HG03060 (cell line): Measurements from ENCODE around the gene FAM135A.
"Not testable (repeated sequence)": the region's sequence is repeated elsewhere in the genome, so short reads cannot be mapped to it uniquely, and the experiment has no call there.

Source experiments
- ATAC-seq: cut with Tn5 transposase; IDR thresholded peaks from one replicate; pipeline ENCODE4 v1.9.1; 2021; ENCODE audit warnings: low read depth, moderate number of reproducible peaks; ENCODE audit not compliant: unreplicated experiment

The FAM135A gene

GRCh38 chr6:70453899-70454298 lies 40.6 kb downstream of the FAM135A start:
- not testable (repeated sequence) for ATAC-seq

DNA sequence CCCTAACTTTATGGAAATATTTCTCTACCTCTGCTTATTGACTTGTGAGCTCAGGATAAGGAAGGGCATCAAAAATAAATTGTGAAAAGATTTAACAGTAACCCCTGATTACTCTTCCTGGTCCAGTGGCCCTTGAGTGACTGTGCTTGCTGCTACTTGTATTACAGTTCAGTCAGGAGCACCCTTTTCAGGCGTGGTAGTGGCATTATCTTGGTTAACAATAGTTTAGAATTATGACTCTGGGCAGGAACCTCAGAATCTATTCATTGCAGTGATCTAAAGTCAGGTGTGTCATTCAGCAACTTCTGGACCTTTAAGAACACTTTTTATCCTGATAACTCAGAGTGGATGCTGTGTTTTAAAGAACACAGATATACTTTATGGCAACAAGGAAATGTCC lies 43.4 kb downstream of the FAM135A start:
- no peak for ATAC-seq

DNA sequence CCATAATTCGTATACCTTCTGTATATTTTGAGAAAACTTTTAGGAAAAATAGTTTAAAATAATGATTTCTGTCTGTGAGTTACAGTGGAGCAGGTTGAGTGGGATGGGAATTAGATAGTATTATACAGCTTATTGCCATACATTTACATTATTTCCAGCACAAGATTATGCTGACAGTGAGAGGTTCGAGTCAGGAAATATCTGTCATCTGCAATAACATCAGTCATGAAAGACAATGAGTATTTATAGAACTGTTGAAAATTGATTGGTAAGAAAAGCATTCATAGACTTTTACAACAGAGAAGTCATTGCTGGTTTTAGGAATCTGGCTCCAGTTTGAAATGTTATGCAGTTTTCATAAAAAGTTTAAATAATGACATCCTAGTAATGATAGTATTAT lies 45.9 kb downstream of the FAM135A start:
- no peak for ATAC-seq

DNA sequence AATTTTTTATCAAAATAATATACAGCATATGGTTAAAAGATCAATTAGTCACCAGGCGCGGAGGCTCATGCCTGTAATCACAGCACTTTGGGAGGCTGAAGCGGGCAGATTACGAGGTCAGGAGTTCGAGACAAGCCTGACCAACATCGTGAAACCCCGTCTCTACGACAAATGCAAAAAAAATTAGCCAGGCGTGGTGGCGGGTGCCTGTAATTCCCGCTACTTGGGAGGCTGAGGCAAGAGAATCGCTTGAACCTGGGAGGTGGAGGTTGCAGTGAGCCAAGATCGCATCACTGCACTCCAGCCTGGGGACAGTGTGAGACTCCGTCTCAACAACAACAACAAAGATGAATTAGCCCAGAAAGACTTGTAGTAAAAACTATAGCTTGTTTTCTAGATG lies 46.4 kb downstream of the FAM135A start:
- ATAC-seq: not testable (repeated sequence)

- no peak for ATAC-seq
Measured at GRCh38 chr6:70470016-70470415, 56.7 kb downstream of the FAM135A start.

DNA sequence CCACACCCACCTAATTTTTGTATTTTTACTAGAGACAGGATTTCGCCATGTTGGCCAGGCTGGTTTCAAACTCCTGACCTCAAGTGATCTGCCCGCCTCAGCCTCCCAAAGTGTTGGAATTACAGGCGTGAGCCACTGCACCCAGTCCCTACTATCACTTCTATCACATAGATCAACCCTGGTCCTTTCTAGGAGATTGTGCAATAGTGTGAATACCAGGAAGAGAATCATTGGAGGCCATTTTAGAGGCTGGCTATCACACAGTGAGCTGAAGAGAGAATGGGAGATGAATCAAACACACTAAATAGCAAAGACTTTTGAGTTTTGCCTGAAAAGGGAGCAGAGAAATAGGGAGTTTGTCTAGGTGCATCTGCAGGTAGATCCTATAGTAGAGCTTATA lies 57.2 kb downstream of the FAM135A start:
- not testable (repeated sequence) for ATAC-seq

DNA sequence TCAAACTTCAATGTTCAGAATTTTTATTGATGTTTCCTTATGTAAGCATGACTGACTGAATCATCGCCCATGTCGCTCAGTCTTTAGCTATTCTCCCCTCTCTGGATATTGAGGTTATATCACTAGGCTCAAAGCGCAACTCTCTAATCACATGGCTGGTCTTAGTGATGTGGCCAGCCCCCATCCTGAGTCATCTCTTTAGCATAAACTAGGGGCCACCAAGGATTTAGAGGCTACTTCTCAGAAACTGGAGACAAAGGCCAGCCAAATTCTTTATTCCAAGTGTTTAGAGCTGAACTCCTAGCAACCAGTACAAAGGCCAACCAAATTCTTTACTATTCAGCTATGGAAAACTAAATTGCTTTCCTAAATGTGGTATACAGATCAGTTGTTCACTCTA lies 61.4 kb downstream of the FAM135A start:
- no peak for ATAC-seq

- no peak for ATAC-seq
Measured at GRCh38 chr6:70479236-70479635, 65.9 kb downstream of the FAM135A start.

DNA sequence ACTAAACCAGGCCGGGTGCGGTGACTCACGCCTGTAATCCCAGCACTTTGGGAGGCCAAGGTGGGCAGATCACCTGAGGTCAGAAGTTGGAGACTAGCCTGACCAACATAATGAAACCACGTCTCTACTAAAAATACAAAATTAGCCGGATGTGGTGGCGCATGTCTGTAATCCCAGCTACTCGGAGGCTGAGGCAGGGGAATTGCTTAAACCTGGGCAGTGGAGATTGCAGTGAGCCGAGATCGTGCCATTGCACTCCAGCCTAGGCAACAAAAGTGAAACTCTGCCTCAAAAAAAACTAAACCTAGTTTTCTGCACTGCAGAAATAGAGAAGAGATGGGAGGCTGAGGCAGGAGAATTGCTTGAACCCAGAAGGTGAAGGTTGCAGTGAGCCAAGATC lies 73.3 kb downstream of the FAM135A start:
- ATAC-seq: not testable (repeated sequence)

- no peak for ATAC-seq
Measured at GRCh38 chr6:70489364-70489763, 76.1 kb downstream of the FAM135A start.

DNA sequence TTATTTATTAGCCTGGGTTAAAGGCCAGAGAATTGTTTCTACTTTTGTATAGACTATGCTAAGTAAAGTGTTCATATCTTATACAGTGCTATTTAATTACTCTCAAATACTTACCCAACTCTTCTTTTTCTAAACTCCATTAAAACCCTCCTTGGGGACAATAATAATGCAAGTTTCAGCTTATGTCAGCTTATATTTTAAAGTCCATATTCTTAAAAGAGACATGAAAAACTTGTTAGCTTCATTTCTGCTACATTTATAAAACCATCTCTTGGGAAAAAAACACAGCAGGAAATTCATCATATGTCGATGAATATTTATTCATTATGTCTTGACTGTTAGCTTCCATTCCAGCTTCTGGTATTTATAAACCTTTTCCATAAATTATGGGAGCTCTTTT lies 81.5 kb downstream of the FAM135A start:
- ATAC-seq: no peak

- ATAC-seq: not testable (repeated sequence)
Measured at GRCh38 chr6:70495790-70496189, 82.5 kb downstream of the FAM135A start.

DNA sequence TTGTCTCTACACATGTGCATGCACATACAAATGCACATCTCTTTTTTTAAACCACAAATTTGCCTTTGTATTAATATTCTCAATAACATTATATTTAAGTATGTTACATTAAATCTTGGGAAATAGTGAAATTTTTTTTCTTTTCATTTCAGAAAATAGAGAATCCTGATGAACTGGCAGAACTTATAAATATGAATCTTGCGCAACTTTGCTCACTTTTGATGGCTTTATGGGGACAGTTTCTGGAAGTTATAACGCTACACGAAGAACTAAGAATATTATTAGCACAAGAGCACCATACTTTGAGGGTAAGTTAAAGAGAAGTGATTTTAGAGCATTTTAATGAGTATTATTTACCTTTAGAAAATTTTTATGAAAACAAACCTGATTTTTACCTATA lies 89.2 kb downstream of the FAM135A start:
- ATAC-seq: no peak

GRCh38 chr6:70503813-70504465 lies 90.6 kb downstream of the FAM135A start:
- no peak for ATAC-seq

DNA sequence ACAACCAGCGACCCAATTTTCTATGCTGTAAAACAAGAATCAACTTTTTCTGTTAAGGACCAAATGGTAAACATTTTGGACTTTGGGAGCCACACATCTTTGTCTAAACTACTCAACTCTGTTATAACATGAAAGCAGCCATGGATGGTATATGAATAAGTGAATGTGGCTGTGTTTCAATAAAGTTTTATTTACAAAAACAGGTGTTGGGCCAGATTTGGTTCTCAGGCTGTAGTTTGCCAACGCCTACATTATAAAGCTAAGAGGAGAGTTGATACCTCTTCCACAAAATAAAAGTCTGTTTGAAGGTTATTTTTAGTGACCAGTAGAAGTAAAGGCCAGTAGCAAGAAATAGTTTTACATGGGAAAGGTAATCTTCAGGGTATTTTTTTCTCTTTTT lies 93.0 kb downstream of the FAM135A start:
- no peak for ATAC-seq

GRCh38 chr6:70507161-70507560 lies 93.9 kb downstream of the FAM135A start:
- ATAC-seq: no peak

DNA sequence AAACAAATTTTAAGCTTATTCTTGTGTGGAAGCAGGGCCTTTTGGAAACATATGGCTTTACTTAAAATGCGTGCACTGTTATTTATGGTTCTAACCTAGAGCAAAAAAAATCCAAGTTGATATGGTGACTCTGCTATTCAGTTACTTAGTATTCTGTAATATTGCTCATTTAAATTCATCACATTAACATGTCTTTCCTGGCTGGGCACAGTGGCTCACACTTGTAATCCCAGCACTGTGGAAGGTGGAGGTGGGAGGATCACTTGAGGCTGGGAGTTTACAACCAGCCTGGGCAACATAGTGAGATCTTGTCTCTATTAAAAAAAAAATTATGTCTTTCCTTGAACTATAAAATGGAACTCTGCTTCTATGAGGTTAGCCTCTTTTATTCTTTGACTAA lies 95.6 kb downstream of the FAM135A start:
- ATAC-seq: no peak

- ATAC-seq: no peak
Measured at GRCh38 chr6:70510600-70510999, 97.3 kb downstream of the FAM135A start.

DNA sequence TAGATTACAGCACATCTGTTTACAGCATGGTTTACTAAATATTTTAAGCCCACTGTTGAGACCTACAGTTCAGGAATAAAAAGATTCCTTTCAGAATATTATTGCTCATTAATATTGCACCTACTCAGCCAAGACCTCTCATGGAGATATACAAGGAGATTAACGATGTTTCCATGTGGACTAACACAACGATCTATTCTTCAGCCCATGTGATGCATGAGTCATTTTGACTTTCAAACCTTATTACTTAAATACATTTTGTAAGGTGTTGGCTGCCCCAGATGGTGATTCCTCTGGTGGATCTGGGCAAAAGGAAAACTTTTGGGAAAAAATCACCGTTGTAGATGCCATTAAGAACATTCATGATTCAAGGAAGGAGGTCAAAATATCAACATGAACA lies 105.4 kb downstream of the FAM135A start:
- ATAC-seq: no peak

DNA sequence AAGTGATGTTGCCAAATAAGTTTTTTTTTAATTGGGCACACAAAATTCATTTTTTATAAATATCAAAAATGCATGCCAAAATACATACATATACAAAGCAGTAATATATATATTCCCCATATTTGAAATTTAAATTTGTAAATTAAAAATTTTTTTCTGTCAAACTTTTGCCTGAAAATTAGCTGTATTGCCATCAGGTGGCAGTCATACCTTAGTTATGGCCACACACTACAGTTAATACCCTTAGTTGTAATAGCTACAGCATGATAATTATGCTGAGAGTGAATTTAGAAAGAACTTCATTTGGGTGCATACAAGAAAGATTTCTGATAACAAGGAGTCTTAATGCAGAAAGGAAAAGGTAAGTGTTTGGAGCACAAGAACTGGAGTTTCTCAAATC lies 107.3 kb downstream of the FAM135A start:
- no peak for ATAC-seq

DNA sequence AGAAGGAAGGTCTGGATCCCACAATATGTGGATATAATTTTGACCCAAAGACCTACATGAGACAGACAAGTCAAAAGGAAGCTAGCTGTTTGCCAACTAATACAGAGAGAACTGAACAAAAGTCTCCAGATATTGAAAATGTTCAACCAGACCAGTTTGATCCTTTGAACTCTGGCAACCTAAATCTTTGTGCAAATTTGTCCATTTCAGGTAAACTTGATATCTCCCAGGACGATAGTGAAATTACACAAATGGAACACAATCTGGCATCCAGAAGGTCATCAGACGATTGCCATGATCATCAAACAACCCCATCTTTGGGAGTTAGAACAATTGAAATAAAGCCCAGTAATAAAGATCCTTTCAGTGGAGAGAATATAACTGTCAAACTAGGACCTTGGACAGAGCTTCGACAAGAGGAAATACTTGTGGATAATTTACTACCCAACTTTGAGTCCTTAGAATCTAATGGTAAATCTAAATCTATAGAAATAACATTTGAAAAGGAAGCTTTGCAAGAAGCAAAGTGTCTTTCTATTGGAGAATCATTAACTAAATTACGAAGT lies 111.5 kb downstream of the FAM135A start:
- ATAC-seq: no peak

GRCh38 chr6:70527071-70527737 lies 113.9 kb downstream of the FAM135A start:
- no peak for ATAC-seq
